Measurements from ENCODE around the gene TSPO2. TPM values are rescaled to one million over a fixed set of nuclear protein-coding genes. Genes with fewer than 3 reads are reported as not detected.

The TSPO2 gene
- total and polyA plus RNA-seq, 9 of the 15 experiments (the other 6 are each of a cell fraction or from before 2014, with no cell fraction given) = not detected

DNA sequence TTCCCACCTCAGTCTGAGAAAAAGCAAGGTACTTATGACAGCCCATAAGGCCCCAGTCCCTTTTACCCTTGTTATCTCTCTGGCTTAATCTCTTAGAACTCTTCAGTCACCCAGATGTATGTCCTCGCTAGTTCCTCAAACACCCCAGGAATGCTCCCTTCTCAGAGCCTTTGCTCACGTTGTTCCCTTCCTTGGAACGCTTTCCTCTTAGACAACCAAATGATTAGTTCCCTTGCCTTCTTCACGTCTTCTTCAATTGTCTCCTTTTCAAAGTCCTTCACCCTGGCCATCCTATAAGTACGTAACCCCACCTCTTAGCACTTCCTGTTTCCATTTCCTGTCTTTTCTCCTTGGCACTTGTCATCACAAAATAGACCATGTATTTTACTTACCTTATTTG, 9.6 kb downstream of the TSPO2 start (continued):
- TF ChIP-seq E2F1 (CRISPR knock-in tag; IDR thresholded peaks at IDR 0.05) (no peak), NR4A1 (CRISPR knock-in tag; IDR thresholded peaks at IDR 0.05) (no peak), NR4A1 (tag; IDR thresholded peaks at IDR 0.05) (no peak), TEAD1 (CRISPR knock-in tag; IDR thresholded peaks at IDR 0.05) (peak in 1 of 2 experiments; percentile 28; a peak in 1 of 4 replicates), NR2C2 (CRISPR knock-in tag; IDR thresholded peaks at IDR 0.05) (no peak), NR2C2 (tag; IDR thresholded peaks at IDR 0.05) (no peak), CGGBP1 (CRISPR knock-in tag; IDR thresholded peaks at IDR 0.05) (no peak), ZNF589 (CRISPR knock-in tag; IDR thresholded peaks at IDR 0.05; ENCODE audit: low read depth) (no peak), NEUROD1 (IDR thresholded peaks at IDR 0.05; ENCODE audit: borderline replicate concordance, low read depth, low read length, partially characterized antibody) (no peak), ZNF274 (IDR thresholded peaks at IDR 0.05; ENCODE audit: borderline replicate concordance, low read depth, low read length) (no peak)
- TF ChIP-seq, protein P1, sequence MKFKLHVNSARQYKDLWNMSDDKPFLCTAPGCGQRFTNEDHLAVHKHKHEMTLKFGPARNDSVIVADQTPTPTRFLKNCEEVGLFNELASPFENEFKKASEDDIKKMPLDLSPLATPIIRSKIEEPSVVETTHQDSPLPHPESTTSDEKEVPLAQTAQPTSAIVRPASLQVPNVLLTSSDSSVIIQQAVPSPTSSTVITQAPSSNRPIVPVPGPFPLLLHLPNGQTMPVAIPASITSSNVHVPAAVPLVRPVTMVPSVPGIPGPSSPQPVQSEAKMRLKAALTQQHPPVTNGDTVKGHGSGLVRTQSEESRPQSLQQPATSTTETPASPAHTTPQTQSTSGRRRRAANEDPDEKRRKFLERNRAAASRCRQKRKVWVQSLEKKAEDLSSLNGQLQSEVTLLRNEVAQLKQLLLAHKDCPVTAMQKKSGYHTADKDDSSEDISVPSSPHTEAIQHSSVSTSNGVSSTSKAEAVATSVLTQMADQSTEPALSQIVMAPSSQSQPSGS (CRISPR knock-in tag; IDR thresholded peaks at IDR 0.05) = no peak

Measured in K562 (cell line).